Fibroblast of upper back skin (primary cell): ENCODE results near the gene PGM2.
"Not testable (repeated sequence)": the region's sequence is repeated elsewhere in the genome, so short reads cannot be mapped to it uniquely, and the experiment has no call there.

Experiments used
- DNase-seq: peaks from one replicate; pipeline ENCODE4 v3.0.0-alpha.2; 2013

Gene PGM2

DNA sequence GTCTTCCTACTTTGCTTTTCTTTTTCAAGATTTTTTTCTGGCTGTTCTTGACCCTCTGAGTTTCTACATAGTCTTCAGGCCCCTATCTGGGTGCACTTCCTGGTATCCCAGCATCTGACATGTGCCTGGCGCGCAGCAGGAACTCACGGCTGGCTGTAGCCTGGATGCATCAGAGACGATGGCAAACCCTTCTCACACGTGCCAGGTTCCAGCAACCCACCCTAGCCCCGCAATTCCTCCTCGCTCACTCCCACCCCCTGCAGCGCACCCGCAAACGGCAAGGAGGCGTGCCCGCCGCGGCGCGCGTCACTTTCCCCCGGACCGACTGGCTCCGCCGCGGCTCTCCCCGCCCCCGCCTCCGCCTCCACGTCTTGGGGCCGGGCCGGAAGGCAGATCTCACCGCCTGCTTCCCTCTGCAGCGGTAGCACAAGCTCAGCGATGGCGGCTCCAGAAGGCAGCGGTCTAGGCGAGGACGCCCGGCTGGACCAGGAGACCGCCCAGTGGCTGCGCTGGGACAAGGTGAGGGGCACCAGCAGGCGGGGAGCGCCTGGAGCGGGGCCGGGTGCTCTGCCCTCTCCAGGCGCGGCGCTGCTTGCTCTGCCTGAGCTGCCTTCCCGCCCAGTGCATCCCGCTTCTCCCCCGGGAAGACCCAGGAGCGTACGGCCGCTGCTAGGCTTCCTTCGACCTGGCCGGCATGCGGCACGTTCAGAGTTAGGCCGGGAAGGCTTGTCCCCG, at the start of gene PGM2:
Gene PGM2 (plus strand): TSS at position 392 of the 735 bp plus-strand sequence. CDS start 47 bp downstream, at position 439.
- peak; percentile 68 for DNase-seq

DNA sequence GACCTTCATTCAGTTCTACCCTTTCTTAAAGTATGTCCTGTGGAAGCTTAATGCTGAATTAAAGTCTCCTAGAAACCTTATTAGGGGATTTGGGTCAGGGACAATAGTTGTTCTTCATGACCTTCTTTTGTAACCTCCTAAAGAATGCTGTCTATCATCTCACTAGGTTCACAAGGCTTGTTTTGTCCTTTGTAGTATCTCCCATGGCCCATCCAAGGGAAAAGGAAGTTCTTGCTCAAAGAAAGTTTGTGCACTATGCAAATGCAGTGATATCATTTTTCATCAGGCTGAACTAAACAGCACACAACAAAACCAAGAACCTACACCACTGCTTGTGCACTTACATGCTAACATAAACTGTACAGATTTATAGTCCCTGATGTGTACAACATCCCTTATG, 46.6 kb upstream of the PGM2 start:
- no peak for DNase-seq

DNA sequence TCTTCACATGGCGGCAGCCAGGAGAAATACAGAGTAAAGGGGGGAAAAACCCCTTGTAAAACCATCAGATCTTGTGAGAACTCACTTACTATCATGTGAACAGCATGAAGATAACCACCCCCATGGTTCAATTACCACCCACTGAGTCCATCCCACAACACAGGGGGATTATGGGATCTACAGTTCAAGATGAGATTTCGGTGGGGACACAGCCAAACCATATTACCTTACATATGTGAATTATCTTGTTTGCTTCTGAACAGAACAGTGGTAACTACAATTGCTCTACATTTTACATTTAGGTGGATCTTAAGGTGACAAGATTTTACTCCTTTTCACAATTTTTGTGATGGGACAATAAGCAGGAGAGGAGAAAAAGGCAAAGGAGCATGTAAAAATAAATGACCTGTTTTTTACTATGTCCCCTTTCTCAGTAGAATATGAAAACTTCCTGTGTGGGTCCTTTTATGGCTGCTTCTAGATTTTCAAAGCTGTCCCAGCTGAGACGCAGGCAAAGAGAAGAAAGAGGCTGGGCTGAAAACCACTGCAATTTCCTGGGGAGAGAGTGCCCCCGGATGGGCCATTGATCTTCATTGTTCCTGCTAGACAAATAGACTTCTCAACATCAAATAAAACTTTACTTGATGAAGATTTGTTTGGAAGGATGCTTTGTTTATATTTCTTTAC, 45.9 kb upstream of the PGM2 start:
- peak; percentile 40 for DNase-seq

DNA sequence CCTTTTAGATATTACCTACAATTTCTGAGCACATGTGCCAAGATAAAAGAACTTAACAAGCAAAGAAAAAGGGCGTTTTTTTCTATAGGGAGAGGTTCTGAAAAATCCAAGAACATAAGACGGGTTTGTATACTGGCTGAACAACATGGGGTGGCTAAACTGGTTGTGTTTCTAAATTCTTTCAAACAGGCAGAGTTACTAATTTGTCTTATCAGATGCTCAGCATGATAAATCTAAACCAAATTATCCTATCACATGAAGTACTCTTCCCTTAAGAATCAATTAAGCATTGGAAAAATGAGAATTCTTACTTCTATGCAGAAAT, 45.4 kb upstream of the PGM2 start:
- no peak for DNase-seq

DNA sequence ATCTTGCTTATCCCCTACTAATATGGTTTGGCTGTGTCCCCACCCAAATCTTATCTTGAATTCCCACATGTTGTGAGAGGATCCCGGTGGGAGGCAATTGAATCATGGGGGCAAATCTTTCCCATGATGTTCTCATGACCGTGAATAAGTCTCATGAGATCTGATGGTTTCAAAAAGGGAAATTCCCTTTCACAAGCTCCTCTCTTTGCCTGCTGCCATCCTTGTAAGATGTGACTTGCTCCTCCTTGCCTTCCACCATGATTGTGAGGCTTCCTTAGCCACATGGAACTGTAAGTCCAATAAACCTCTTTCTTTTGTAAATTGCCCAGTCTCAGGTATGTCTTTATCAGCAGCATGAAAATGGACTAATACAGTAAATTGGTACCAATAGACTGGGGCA, 40.2 kb upstream of the PGM2 start:
- not testable (repeated sequence) for DNase-seq

DNA sequence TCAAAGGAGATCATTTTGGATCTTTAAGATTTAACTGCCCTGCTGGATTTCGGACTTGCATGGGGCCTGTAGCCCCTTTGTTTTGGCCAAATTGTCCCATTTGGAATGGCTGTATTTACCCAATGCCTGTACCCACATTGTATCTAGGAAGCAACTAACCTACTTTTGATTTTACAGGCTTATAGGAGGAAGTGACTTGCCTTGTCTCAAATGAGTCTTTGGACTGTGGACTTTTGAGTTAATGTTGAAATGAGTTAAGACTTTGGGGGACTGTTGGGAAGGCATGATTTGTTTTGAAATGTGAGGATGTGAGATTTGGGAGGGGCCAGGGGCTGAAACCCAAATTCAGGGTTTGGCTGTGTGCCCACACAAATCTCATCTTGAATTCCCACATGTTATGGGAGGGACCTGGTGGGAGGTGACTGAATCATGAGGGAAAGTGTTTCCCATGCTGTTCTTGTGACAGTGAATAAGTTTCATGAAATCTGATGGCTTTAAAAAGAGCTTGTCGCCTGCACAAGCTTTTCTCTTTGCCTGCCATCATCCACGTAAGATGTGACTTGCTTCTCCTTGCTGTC, 38.5 kb upstream of the PGM2 start:
- not testable (repeated sequence) for DNase-seq

DNA sequence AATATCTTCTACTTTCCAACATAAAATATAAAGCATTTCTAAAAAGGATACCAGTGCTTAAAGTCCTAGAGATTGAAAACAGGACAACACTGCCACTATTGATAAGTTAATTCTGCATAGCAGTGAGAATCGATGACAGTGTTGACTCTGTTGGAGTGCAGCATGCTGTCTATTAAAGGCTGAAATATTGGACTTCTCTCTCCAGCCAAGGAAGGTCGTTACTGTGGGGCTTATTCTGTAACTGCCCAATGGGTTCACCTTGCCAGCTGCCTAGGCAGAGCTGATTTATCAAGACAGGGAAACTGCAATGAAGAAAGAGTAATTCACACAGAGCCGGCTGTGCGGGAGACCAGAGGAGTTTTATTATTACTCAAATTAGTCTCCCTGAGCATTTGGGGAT, 37.7 kb upstream of the PGM2 start:
- no peak for DNase-seq

DNA sequence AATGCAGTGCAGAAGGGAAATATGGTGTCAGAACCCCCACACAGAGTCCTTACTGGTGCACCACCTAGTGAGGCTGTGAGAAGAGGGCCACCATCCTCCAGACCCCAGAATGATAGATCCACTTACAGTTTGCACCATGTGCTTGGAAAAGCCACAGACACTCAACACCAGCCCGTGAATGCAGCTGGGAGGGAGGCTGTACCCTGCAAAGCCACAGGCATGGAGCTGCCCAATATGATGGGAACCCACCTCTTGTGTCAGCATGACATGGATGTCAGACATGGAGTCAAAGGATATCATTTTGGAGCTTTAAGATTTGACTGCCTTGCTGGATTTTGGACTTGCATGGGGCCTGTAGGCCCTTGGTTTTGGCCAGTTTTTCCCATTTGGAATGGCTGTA, 34.2 kb upstream of the PGM2 start:
- no peak for DNase-seq

DNA sequence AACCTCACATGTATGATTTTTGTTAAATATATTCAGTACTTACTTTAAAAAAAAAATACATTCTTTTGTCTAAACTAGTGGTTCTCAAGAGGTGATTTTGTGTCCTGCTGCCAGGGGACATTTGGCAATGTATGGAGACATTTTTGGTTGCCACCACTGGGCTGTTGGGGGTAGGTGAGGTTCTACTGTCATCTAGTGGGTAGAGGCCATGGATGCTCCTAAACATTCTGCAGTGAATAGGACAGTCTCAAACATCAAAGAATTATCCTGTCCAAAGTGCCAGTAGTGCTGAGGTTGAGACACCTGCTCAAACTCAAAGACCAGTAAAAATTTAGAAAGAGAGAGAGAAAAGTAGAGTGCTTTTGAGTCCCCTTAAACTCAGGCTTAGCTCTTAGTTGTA, 32.9 kb upstream of the PGM2 start:
- DNase-seq: peak; percentile 21

DNA sequence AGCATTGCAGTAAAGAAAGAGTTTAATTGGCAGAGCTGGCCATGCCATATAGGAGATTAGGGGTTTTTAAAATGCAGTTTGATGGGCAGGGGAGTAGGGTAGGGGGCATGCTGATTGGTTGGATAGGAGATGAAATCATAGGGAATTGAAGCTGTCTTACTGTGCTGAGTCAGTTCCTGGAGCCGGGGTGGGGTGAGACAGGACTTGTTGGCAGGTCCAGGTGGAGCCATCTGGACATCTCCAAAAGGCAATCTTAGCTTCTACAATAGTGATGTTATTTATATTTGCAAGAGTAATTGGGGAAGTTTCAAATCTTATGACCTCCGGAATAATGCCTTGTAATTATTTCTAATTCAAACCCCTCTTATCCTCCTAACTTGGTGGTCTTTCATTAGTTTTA, 32.4 kb upstream of the PGM2 start:
- DNase-seq: no peak

DNA sequence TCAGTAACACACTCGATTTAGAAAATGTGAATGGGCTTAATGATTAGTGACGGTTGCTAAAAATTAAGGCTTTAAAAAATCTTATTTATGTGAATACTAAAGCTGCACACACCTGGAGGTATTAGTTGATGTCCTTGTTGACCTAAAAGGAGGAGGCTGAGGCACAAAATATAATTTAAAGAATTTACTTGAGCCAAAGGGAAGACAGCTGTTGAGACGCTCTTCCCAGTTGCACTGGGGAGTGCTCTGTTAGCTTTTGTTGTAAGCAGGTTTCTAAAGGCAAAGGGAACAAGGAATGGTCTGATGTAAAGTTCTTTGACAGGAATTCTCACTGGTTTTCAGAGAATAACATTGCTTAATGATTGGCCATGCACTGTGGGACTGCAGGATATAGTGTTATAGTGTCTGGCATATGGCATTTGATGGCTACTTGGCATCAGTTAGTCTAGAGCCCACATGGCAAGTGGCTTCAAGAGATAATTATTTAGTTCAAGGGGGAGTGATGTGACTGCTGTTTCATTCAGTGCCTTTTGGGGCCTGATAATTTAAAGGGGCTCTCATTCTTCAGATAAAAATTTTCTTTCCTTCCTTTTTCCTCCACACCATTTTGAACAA, 30.8 kb upstream of the PGM2 start:
- no peak for DNase-seq

DNA sequence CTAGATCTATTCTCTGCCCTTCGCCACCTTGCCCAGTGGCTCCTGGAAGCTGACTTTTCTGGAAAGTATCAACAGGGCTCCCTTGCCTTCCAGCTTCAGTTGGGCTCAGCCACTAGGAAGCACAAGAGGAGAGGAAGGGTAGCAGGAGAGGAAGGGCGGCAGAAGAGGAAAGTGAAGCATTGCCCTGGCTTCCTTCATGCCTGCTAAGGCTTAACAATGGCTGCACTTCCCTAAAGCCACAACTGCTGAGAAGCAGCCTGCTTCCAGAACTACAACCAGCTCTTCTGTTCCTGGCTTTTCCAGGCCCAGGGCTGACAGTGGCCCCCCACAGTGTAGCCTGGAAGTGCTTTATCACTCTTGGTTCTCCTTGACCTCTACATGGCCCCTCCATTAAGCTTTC, 29.1 kb upstream of the PGM2 start:
- no peak for DNase-seq

DNA sequence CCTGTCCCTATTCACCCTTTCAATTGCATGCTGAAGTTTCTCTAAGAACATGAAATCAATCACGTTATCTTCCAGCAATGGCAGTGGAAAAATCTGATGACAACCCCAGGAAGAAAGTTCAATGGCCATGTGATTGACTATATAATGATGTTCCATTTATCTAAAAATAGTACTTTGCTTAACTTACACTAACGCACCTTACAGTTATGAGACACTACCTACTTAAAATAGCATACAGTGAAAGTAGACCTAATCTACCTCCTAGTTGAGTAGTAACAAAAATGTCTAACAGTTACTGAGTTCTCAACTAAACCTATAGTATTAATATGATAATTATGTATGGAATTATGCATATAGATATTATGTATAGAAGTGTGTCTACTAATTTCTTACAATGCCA, 28.6 kb upstream of the PGM2 start:
- no peak for DNase-seq

DNA sequence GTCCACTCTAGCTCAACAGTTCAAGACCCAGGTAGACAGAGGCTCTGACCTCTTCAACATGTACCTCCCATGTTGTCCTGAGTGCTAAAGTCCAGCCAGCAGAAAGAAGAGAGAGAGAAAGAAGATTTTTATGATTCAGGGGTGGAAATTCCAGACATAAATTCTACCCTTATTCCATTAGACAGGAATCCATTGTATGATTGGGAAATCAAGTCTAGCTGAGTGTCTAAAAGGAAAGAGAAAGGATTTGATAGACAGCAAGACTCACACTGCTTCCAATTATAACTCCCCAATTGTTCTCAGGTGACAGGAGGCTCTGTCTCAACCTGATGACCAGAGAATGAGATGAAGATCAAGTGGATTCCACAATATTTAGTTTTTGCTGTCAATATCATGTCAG, 27.9 kb upstream of the PGM2 start:
- DNase-seq: peak; percentile 5

DNA sequence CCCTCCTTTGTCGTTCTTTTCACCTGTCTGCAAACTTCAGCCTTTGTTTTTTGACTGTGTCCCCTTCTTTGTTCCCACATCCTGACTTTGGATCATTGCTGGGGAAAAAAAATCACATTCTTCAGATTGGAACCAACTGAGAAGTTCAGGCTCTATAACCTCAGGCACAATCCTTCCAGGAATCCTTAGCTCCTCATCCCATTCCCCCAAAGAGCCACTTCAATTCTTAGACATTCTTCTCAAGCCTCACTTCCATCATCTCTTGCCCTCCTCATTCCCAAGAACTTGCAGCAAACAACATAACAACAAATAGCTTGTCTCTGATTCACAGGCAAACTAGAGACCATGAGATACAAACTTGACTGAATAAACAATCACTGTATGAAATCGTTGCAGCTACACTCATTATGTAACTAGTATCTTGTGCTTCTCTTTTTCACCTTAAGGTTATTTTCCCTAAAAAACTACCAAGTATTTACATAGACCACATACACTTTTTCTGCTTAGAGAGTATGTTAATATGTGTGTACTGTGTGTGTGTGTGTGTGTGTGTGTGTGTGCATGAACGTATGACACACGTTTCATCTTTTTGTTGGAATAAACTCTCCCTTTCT, 26.4 kb upstream of the PGM2 start:
- DNase-seq: no peak

DNA sequence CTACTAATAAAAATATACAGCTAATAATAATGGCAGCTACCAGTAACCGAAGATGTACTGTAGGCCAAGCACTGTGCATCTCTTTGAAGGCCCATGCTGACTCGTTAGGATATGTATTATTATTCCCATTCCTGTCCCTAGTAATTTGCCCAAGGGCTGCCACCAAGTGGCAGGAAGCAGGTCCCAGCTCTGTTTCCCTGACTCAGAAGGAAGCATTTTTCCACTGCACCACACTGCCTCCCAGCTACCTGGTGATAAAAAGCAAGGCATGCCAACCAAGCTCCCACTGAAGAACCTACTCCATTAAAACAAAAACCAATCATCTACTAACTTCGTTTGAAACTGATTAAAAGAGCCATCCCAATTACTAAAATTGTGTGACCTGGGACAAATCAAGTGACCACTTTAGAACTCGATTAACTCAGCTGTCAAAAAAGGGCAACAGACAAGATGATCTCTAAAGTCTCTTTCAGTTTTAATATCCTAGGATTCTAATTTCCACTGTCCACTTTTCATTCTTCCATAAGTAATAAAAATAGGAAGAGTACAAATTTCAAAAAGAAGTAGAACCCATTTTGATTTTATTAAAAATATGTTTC, 24.3 kb upstream of the PGM2 start:
- peak; percentile 57 for DNase-seq

DNA sequence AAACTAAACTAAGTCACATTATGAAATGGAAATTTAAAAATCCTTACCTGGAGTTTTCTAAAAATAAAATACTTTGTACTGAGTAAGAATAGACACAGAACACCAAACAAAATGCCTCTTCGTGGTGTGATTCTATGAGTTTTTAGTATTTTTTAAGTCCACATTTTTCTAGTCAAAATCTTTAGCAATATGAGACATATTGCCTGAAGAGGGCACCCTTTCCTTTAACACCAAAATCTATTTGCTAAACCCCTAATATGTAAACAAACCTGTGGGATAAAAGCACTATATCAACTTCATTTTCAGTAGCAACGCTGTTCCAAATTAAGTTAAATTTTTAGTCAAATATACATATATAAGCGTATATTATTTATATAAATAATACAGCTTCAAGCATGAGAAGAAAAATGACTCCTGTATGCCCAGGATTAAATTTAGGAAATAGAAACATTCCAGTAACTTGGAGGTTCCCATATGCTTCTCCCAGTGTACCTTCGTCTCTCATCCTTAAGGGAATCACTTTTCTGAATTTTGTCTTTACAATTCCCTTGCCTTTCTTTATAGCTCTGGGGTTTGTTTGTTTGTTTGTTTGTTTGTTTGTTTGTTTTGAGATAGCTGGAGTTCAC, 23.0 kb upstream of the PGM2 start:
- DNase-seq: peak; percentile 60

DNA sequence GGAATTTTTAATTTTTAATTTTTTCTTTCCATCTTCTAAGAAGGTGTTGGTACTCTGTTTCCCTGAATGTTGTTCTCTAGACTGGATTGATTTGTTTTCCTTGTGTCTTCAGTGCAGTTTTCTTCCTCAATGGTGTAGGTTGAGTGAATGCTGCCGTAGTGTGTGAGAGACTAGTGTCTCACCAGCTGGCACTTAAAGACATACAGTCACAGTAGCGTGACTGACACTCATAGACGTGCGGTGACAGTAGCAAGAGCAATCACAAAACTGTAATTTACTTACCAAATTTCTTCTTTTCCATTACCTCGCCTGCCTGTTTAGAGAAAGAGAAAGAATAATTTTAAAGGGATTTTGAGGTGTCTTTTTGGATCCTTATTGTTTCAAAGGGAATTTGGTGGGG, 21.4 kb upstream of the PGM2 start:
- DNase-seq: no peak

DNA sequence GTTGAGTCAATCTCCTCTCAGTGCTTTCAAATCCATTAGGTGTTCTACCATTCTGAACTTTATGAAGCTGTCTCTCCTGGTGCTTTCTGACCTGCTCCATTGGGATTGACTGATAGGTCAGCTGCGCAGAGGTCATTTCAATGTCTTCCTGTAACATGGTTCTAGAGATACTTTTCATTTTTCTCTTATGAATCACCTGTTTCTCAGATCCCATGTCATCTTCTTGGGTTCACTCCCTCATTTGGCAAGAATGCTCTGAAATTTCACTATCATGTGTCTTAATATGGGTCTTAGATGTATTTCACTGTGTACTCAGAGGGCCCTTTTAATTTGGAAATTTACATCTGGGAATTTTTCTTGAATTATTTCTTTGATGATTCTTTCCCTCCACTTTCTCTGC, 13.8 kb upstream of the PGM2 start:
- DNase-seq: peak; percentile 68

DNA sequence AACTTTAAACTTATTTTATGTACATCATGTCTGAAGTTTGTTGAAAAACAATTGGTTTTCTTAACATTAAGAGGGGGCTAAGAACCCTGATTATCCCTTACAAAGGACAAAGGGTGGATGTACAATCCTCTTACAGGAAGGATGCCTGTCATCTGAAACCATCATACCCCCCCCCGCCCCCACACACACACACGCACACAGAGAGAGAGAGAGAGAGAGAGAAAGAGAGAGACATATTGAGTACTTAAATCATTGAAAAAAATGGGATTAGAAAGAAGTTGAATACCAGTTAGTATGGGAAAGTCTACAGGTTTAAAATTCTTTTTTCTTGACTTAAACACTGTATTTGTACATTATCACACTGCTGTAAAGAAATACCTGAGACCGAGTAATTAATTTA, 10.9 kb upstream of the PGM2 start:
- no peak for DNase-seq

DNA sequence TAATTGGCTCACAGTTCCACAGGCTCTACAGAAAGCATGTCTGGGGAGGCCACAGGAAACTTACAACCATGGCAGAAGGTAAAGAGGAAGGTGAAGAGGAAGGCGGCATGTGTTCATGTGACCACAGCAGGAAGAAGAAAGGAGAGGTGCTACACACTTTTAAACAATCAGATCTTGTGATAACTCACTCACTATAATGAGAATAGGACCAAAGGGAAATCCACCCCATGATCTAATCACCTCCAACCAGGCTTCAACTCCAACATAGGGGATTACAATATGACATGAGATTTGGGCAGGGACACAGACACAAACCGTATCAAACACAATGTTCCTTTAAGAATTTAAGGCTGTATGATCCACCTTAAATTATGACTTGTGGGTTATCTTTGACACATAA, 10.5 kb upstream of the PGM2 start:
- no peak for DNase-seq

DNA sequence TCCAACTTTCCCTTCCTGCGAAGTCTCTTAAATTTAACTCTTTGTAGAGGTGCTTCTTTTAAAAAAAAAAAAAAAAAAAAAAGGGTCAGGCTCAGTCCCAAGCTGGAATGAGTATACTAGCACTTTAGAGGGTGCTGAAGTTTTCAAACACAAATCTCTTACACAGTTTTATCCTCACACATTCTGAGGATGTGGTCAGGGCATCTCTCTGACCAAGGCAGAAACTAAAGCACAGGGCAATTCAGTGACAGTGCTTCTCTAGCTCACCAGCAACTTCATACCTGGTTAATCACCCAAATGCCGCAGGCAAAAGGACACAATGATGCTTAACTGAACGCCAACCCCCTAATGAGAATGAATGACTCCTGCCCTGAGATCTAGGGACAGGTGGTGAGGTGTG, 9.8 kb upstream of the PGM2 start:
- no peak for DNase-seq

DNA sequence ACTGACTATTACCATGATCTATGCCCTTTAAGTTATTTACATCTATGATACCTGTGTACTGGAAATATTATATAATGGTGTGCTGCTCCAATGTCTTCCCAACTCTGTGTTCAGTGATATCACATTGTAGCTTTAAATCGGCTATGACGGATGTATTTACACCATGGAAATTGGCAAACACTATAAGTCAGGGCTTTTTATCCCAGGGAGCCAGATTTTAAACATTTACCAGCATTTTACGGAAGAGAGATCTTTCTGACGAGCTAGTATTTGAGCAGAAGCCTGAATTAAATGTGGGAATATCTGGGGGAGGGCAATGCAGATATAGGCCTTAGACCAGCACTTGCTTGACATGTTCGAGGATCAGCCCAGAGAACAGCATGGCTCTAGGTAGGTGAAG, 7.7 kb upstream of the PGM2 start:
- DNase-seq: no peak
